ENCODE results near the gene PRKCQ.
"Not testable (repeated sequence)": the region's sequence is repeated elsewhere in the genome, so short reads cannot be mapped to it uniquely, and the experiment has no call there.

Gene PRKCQ

DNA sequence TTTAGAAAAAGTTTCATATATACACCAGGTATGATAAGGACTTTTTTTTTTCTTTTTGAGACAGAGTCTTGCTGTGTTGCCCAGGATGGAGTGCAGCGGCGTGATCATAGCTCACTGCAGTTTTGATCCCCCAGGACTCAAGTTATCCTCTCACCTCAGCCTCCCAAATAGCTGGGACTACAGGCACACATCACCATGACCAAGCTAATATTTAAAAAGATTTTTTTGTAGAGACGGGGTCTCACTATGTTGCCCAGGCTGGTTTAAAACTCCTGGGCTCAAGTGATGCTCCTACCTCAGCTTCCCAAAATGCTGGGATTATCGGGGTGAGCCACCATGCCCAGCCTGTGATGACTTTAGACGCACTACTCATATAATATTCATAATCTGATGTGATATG, 2.2 kb upstream of the PRKCQ start:
- TF ChIP-seq, protein P1, sequence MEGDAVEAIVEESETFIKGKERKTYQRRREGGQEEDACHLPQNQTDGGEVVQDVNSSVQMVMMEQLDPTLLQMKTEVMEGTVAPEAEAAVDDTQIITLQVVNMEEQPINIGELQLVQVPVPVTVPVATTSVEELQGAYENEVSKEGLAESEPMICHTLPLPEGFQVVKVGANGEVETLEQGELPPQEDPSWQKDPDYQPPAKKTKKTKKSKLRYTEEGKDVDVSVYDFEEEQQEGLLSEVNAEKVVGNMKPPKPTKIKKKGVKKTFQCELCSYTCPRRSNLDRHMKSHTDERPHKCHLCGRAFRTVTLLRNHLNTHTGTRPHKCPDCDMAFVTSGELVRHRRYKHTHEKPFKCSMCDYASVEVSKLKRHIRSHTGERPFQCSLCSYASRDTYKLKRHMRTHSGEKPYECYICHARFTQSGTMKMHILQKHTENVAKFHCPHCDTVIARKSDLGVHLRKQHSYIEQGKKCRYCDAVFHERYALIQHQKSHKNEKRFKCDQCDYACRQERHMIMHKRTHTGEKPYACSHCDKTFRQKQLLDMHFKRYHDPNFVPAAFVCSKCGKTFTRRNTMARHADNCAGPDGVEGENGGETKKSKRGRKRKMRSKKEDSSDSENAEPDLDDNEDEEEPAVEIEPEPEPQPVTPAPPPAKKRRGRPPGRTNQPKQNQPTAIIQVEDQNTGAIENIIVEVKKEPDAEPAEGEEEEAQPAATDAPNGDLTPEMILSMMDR (IDR thresholded peaks at IDR 0.05; ENCODE audit: low read depth, low read length): no peak
- no peak overlapping the region for H3K4me3 ChIP-seq (replicated peaks in 1 of 2; ENCODE audit: low read depth in 2 of 2, low read length in 2 of 2)
- DNase-seq (ENCODE audit: low read depth in 2 of 2): no peak

DNA sequence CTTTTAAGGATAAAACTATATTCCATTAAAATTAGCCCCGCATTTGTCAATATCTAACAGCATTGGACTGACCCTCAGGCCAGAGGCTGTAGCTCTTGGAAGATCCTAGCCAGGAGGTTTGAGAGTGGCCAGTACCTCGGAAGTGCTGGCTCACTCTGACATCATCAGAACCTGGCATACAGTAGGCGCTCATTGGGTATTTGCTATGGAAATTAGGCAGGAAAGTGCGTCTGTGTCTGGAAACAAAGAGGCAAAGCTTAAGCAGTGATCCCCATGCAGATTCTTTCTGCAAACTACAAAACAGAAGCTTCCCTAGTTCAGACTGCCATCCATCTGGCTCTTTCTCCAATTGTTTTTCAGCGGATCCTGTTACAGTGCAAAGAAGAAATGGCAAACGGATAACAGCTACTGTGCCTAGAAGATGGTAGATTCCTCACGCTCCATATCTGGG, 1.7 kb upstream of the PRKCQ start:
- DNase-seq (ENCODE audit: low read depth in 2 of 2): no peak
- no peak overlapping the region for H3K4me3 ChIP-seq (replicated peaks in 1 of 2; ENCODE audit: low read depth in 2 of 2, low read length in 2 of 2)
- TF ChIP-seq, protein P1 (IDR thresholded peaks at IDR 0.05; ENCODE audit: low read depth, low read length): no peak

DNA sequence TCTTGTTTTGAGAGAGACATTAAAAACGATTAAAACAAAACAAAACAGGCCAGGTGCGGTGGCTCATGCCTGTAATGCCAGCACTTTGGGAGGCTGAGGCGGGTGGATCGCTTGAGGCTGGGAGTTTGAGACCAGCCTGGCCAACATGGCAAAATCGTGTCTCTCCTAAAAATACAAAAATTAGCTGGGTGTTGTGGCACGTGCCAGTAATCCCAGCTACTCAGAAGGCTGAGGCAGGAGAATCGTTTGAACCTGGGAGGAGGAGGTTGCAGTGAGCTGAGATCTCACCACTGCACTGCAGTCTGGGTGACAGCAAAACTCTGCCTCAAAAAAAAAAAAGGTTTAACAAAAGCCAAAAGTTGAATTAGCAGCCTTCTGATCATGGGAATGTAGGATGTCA, 1.1 kb upstream of the PRKCQ start:
- DNase-seq (ENCODE audit: low read depth in 2 of 2); H3K4me3 ChIP-seq (replicated peaks in 1 of 2; ENCODE audit: low read depth in 2 of 2, low read length in 2 of 2): not testable (repeated sequence)

DNA sequence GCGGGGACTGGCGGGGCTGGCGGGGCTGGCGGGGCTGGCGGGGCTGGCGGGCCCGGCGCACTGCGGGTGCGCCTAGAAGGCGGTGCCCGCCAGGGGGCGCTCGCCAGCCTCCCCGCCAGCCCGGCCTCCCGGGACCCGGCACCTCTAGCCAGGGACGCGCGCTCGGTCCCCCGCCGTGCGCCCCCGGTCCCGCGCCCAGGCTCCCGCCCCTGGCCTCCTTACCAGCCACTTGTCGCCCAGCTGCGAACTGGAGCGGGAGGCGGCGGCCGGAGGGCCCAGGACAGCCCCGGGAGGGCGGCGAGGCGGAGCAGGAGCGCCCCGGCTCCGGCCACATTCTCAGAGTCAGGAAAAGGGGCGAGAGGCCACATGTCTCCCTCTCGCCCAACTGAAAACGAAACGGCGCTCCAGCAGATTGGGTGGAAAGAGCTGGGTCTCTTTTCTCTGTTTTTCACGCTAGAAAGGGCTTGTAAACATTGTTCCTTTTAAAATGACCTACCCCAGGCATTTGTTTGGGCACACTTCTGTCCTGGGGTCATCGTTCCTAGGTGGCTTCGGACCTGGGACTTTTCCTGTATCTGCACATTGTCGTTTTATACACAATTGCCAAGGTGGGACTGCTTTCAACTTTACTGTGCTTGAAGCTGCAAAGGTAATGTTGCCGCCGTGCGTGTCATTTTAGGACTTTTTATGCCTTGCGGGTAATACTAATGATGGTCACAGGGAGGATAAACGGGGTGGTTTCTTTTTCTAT, 378 bp upstream of the PRKCQ start:
- TF ChIP-seq, protein P1 (IDR thresholded peaks at IDR 0.05; ENCODE audit: low read depth, low read length): peak; percentile 10
- H3K4me3 ChIP-seq (replicated peaks in 1 of 2; ENCODE audit: low read depth in 2 of 2, low read length in 2 of 2): peak overlapping the region; percentile 43 to 47
- DNase-seq (ENCODE audit: low read depth in 2 of 2): peak; percentile 21 to 72

DNA sequence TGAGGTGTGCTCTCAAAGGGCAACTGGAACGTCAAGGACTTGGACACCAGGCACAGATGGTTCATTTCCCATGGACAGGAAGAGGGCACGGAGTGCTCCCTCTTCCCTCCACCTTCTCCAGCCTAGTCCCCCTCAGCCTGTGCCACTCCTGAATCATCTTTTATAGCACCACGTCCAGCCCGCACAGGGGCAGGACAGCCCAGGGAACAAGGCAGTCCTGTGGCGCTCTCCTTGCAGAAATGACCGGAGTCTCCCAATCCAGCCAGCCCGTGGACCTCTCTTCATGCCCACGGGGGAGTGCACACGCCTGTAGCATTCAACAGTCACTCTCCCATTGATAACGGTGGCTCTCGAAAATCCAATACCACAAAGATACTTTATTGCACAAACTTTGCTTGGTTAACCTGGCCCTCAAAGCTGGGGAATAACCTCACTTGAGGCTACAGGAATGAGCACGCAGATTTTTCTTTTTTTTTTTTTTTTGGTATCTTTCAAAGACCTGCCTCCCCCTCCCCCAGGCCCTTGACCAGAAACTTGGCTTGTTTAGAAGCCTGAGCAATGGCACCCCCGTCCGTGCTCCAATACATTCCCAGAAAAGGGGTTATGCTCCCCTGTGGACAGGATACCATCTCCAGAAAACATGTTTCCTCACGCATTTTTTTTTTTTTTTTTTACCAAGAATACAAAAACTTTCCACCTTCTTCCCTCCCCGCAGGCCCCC, 733 bp downstream of the PRKCQ start:
- H3K4me3 ChIP-seq (replicated peaks in 1 of 2; ENCODE audit: low read depth in 2 of 2, low read length in 2 of 2): peak overlapping the region; percentile 28 to 60
- TF ChIP-seq, protein P1 (IDR thresholded peaks at IDR 0.05; ENCODE audit: low read depth, low read length): no peak
- DNase-seq (ENCODE audit: low read depth in 2 of 2): no peak

DNA sequence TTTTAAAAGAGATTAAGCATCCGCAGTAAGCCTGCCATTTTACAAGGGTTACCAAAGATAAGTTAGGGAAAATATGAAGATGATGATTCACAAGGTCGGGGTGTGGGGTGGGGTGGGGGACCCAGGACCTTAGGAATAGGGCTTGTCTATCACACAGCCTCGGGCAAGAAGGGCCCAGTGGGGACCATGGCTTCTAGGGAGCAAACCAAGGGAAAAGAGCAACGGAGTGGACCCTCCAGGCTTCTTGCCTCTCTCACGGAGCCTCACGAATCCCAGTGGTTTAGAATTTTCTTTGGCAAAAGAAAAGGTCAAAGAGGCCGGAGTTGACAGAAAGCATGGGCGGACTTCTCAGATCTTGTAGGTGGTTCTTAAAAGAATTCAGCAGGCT, 1.3 kb downstream of the PRKCQ start:
- no peak for DNase-seq (ENCODE audit: low read depth in 2 of 2)
- no peak overlapping the region for H3K4me3 ChIP-seq (replicated peaks in 1 of 2; ENCODE audit: low read depth in 2 of 2, low read length in 2 of 2)
- TF ChIP-seq, protein P1 (IDR thresholded peaks at IDR 0.05; ENCODE audit: low read depth, low read length): no peak

DNA sequence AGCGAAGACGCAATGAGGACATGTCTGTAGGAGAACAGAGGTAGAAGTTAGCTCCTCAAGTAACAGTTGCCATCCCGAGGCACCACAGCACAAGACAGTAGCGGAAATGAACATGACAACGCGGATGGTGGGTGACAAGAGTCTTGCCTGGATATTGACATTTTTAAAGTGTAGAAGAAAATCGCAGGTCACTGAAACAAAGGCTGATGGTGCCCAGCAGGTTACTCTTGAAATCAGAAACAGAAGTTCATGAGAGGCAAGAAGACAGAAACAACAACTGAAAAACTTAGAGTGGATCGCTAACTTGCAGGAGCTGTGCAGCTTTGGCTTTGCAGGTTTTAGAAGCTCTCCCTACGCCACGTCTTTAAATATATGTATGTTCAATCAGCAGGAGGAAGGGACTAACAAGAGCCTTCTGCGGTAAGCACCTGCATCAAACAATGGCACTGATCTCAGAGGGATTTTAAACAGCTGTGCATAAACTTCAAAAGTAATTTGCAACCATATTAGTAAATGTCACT, 1.8 kb downstream of the PRKCQ start:
- no peak for DNase-seq (ENCODE audit: low read depth in 2 of 2)
- no peak overlapping the region for H3K4me3 ChIP-seq (replicated peaks in 1 of 2; ENCODE audit: low read depth in 2 of 2, low read length in 2 of 2)

More for the DNA sequence above, 1.8 kb downstream of the PRKCQ start:
- TF ChIP-seq, protein P1 (IDR thresholded peaks at IDR 0.05; ENCODE audit: low read depth, low read length): no peak
